ENCODE measurements around the gene NSMCE3. TPM values are rescaled to one million over a fixed set of nuclear protein-coding genes. Genes with fewer than 3 reads are reported as not detected.

The NSMCE3 gene
- polyA plus RNA-seq, 1 donor from 2014 or later, result 15.1 TPM

GRCh38 chr15:29222129-29222853 is 47.3 kb downstream of the NSMCE3 start:
- Histone ChIP-seq H3F3A (ENCODE audit: insufficient read depth, low read length, poor library complexity, severe bottlenecking) (no peaks in the 10 kb centered on the region), H3K9me2 (ENCODE audit: insufficient read depth, low read length) (no peaks in the 10 kb centered on the region), H3K4me2 (ENCODE audit: low read length) (no peak overlapping the region), H2AFZ (ENCODE audit: low read depth, low read length) (no peak overlapping the region), H3K36me3 (ENCODE audit: insufficient read depth, low read length) (no peaks in the 10 kb centered on the region), H3K79me2 (replicated peaks; ENCODE audit: insufficient read depth, low read length) (no peaks in the 10 kb centered on the region), H3K4me3 (ENCODE audit: low read length) (no peak overlapping the region), H4K20me1 (ENCODE audit: insufficient read depth) (no peaks in the 10 kb centered on the region), H3K27me3 (ENCODE audit: insufficient read depth, low read depth, low read length) (no peaks in the 10 kb centered on the region), H3K9me3 (ENCODE audit: low read length) (no peaks in the 10 kb centered on the region), H3K27ac (ENCODE audit: low read length) (no peak overlapping the region), H3K9ac (ENCODE audit: low read length) (no peak overlapping the region)
- TF ChIP-seq MXI1 (conservative IDR thresholded peaks at IDR 0.05; ENCODE audit: poor library complexity, severe bottlenecking) (no peak), TAF1 (IDR thresholded peaks at IDR 0.05; ENCODE audit: low read depth) (no peak), SMC3 (conservative IDR thresholded peaks at IDR 0.05; ENCODE audit: poor library complexity) (no peak)

GRCh38 chr15:29220852-29221251 is 48.8 kb downstream of the NSMCE3 start:
- Histone ChIP-seq H3K27ac (ENCODE audit: low read length) (no peak overlapping the region), H3K9ac (ENCODE audit: low read length) (no peak overlapping the region), H3K36me3 (ENCODE audit: insufficient read depth, low read length) (no peaks in the 10 kb centered on the region), H3F3A (ENCODE audit: insufficient read depth, low read length, poor library complexity, severe bottlenecking) (no peaks in the 10 kb centered on the region), H2AFZ (ENCODE audit: low read depth, low read length) (no peak overlapping the region), H3K27me3 (ENCODE audit: insufficient read depth, low read depth, low read length) (no peaks in the 10 kb centered on the region), H3K9me2 (ENCODE audit: insufficient read depth, low read length) (no peaks in the 10 kb centered on the region), H3K4me2 (ENCODE audit: low read length) (no peak overlapping the region), H3K79me2 (replicated peaks; ENCODE audit: insufficient read depth, low read length) (no peaks in the 10 kb centered on the region), H4K20me1 (ENCODE audit: insufficient read depth) (no peaks in the 10 kb centered on the region), H3K9me3 (ENCODE audit: low read length) (no peaks in the 10 kb centered on the region), H3K4me3 (ENCODE audit: low read length) (no peak overlapping the region)
- no peak for TF ChIP-seq MXI1 (conservative IDR thresholded peaks at IDR 0.05; ENCODE audit: poor library complexity, severe bottlenecking)
- no peak for TF ChIP-seq RAD21 (conservative IDR thresholded peaks at IDR 0.05)
- no peak for TF ChIP-seq EZH2 (IDR thresholded peaks at IDR 0.05; ENCODE audit: borderline replicate concordance, insufficient read depth, low read length, poor library complexity, severe bottlenecking)
- TF ChIP-seq SMC3 (conservative IDR thresholded peaks at IDR 0.05; ENCODE audit: poor library complexity), result no peak
- no peak for TF ChIP-seq TAF1 (IDR thresholded peaks at IDR 0.05; ENCODE audit: low read depth)

GRCh38 chr15:29216955-29217354 is 52.7 kb downstream of the NSMCE3 start:
- Histone ChIP-seq H3K9ac (ENCODE audit: low read length) (no peak overlapping the region), H3K27ac (ENCODE audit: low read length) (no peak overlapping the region)

More at GRCh38 chr15:29216955-29217354, 52.7 kb downstream of the NSMCE3 start:
- H3K4me3 ChIP-seq (ENCODE audit: low read length), result no peak overlapping the region
- no peaks in the 10 kb centered on the region for H3K9me3 ChIP-seq (ENCODE audit: low read length)
- no peaks in the 10 kb centered on the region for H3F3A ChIP-seq (ENCODE audit: insufficient read depth, low read length, poor library complexity, severe bottlenecking)
- no peaks in the 10 kb centered on the region for H3K79me2 ChIP-seq (replicated peaks; ENCODE audit: insufficient read depth, low read length)
- H3K27me3 ChIP-seq (ENCODE audit: insufficient read depth, low read depth, low read length), result no peaks in the 10 kb centered on the region
- no peaks in the 10 kb centered on the region for H4K20me1 ChIP-seq (ENCODE audit: insufficient read depth)
- no peak overlapping the region for H2AFZ ChIP-seq (ENCODE audit: low read depth, low read length)
- H3K36me3 ChIP-seq (ENCODE audit: insufficient read depth, low read length), result no peaks in the 10 kb centered on the region
- TF ChIP-seq EZH2 (IDR thresholded peaks at IDR 0.05; ENCODE audit: borderline replicate concordance, insufficient read depth, low read length, poor library complexity, severe bottlenecking), result no peak
- TF ChIP-seq REST (IDR thresholded peaks at IDR 0.05; ENCODE audit: borderline replicate concordance), result no peak
- TF ChIP-seq CTCF (IDR thresholded peaks at IDR 0.05; ENCODE audit: poor library complexity, severe bottlenecking), result no peak
- TF ChIP-seq SMC3 (conservative IDR thresholded peaks at IDR 0.05; ENCODE audit: poor library complexity), result no peak
- no peak for TF ChIP-seq MXI1 (conservative IDR thresholded peaks at IDR 0.05; ENCODE audit: poor library complexity, severe bottlenecking)
- TF ChIP-seq EP300 (conservative IDR thresholded peaks at IDR 0.05; ENCODE audit: poor library complexity, severe bottlenecking), result no peak
- no peak for TF ChIP-seq TAF1 (IDR thresholded peaks at IDR 0.05; ENCODE audit: low read depth)
- no peak for TF ChIP-seq RAD21 (conservative IDR thresholded peaks at IDR 0.05)
- no peaks in the 10 kb centered on the region for H3K9me2 ChIP-seq (ENCODE audit: insufficient read depth, low read length)
- H3K4me2 ChIP-seq (ENCODE audit: low read length), result no peak overlapping the region
